K562 (cell line): Measurements from ENCODE around the gene FCSK. TPM values are rescaled to one million over a fixed set of nuclear protein-coding genes. Genes with fewer than 3 reads are reported as not detected.

Source experiments
- BRD9 ChIP-seq: fragments of 450-650 bp; IDR thresholded peaks from 2 replicates; pipeline ENCODE4 v1.6.1; 2018; ENCODE audit warnings: low read depth; ENCODE audit not compliant: partially characterized antibody
- CREB1 ChIP-seq, 2 experiments: sonication (generic) in 1 of 2; formaldehyde crosslinking in 1 of 2; IDR thresholded peaks; 2 replicates each; pipeline versions ENCODE4 v1.6.1 to v1.8.0; 2012 to 2022; ENCODE audit warnings: inconsistent platforms in 1 of 2, mild to moderate bottlenecking in 1 of 2, missing genetic modification reagents in 1 of 2, moderate library complexity in 1 of 2
- MGA ChIP-seq: fragments of 450-650 bp; IDR thresholded peaks from 2 replicates; pipeline ENCODE4 v1.6.1; 2016; ENCODE audit warnings: mild to moderate bottlenecking, moderate library complexity
- VEZF1 ChIP-seq: fragments of 200-800 bp; sonication (Bioruptor generic); IDR thresholded peaks from 2 replicates; pipeline ENCODE4 v1.6.1; 2017; ENCODE audit warnings: missing genetic modification characterization, missing compliant biosample characterization
- ZFP36 ChIP-seq: fragments of 150-350 bp; IDR thresholded peaks from 2 replicates; pipeline ENCODE4 v1.6.1; 2018; ENCODE audit warnings: low read length, low read depth; ENCODE audit not compliant: partially characterized antibody
- polyA plus RNA-seq, 8 experiments: library from polyadenylated mRNA; depleted of rRNA in 4 of 8; stranded (reverse) in 5 of 8; unstranded in 3 of 8; fragments of >200 nt; fragmentation: Nextera tagmentation in 2 of 8; fragmentation: Illumina TruSeq in 1 of 8; extraction: Ambion mirVana in 2 of 8; extraction: Trizol in 1 of 8; gene quantifications; 2 replicates each; pipeline versions ENCODE4 v1.2.1 to v1.2.3, GENCODE V29; 2011 to 2014; ENCODE audit warnings: inconsistent platforms in 1 of 8, missing spikeins in 1 of 8
- total RNA-seq, 7 experiments: library from RNA; depleted of rRNA in 6 of 7; stranded (reverse); fragments of >200 nt in 6 of 7; fragmentation: Illumina TruSeq in 2 of 7; extraction: Trizol in 2 of 7; gene quantifications; 2 replicates each; pipeline versions ENCODE4 v1.2.1 to v1.2.3, GENCODE V29; 2011 to 2021; ENCODE audit warnings: low replicate concordance in 1 of 7

The FCSK gene
- total and polyA plus RNA-seq, 9 of the 15 experiments (the other 6 are each of a cell fraction or from before 2014, with no cell fraction given): 0.92 to 18.6 (median 8.3) TPM

GRCh38 chr16:70454222-70455034 lies at the start of gene FCSK (continued):
- TF ChIP-seq MGA (no peak), ZFP36 (no peak), CREB1 (IDR thresholded peaks at IDR 0.05) (peak; percentile 94), CREB1 (CRISPR knock-in tag; IDR thresholded peaks at IDR 0.05) (peak; percentile 82), VEZF1 (peak; percentile 53; the same call in 1 of the 2 replicates), BRD9 (no peak)
